Measurements from ENCODE around the gene LEP.
"Not testable (repeated sequence)": the region's sequence is repeated elsewhere in the genome, so short reads cannot be mapped to it uniquely, and the experiment has no call there.

LEP gene

DNA sequence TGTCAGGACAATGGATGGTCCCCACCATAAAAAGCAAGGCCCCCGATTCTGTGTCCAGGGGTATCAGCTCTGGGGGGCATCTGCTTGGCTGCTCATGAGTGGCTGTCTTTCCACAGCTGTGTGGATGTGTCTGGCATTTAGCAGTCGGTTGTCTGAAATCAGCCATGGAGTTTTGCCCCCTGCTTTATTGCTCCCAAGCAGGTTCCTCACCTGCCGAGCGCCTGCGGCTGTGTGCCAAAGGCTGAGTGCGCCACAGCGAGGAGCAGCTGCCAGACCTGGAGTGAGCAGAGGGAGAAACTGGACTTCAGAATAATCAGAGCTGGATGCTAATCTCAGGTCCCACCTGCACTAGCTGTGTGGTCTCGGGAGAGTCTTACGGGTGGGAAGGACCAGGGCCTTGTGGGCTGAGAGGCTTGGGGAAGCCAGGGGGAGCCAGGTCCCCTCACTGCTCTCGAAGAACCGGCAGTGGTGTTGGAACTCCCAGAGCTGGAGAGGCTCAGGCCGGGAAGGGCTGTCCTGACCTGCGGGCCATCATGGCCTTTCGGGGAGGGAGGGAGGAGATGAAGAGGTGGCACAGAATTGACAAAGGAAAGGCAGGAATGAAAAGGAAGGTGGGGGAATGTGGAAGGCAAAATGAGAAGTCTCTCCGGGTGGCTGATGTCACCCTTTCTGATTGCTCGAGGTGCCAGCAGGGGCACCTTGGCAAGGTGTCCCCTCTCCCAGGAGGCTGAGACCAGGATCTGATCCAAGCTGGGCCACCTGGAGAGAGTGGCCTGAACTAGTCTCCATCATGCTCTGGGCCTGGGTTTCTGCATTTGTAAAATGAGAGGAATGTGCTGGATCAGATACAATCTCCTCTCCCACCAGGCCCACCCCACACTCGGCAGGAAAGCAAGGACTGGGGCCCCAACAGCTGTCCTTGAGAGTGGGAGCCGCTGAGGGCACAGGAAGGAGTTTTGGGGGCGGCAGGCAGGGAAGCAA, 30.2 kb upstream of the LEP start:
- no peak for DNase-seq (ENCODE audit: low read depth in 2 of 2)

GRCh38 chr7:128211626-128212025, 29.5 kb upstream of the LEP start:
- no peak for DNase-seq (ENCODE audit: low read depth in 2 of 2)

DNA sequence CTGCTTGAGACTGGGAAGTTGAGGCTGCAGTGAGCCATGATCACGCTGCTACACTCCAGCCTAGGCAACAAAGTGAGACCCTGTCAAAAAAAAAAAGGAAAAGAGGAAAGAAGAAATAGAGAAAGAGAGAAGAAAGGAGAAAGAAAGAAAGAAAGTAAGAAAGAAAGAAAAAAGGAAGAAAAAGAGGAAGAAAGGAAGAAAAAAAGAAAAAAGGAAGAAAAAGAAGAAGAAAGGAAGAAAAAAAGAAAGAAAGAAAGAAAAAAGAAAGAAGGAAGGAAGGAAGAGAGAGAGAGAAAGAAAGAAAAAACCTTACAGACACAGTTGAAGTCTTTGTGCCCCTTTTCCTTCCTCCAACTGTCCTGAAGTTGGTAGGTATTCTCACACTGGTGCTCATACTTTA, 26.6 kb upstream of the LEP start:
- DNase-seq (ENCODE audit: low read depth in 2 of 2), result no peak

DNA sequence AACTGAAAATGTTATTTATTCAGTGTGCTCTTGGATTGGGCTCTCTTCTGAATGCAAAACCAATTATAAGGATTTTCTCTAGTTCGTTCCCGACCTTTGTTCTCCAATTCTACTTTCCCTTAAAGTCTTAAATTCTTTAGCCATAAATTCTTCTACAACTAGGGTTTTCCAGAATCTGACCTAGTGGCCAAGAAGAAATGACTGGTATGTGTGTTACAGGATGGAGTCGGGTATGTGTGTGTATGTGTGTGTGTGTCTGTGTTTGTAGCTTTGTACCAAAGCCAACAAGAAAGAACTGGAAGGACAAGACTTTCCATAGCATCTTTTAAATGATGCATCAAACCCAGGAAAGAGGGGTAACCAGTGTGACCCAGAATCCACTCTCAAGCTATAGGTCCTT, 25.8 kb upstream of the LEP start:
- no peak for DNase-seq (ENCODE audit: low read depth in 2 of 2)

- DNase-seq (ENCODE audit: low read depth in 2 of 2), result no peak
Measured at GRCh38 chr7:128215739-128216138, 25.3 kb upstream of the LEP start.

DNA sequence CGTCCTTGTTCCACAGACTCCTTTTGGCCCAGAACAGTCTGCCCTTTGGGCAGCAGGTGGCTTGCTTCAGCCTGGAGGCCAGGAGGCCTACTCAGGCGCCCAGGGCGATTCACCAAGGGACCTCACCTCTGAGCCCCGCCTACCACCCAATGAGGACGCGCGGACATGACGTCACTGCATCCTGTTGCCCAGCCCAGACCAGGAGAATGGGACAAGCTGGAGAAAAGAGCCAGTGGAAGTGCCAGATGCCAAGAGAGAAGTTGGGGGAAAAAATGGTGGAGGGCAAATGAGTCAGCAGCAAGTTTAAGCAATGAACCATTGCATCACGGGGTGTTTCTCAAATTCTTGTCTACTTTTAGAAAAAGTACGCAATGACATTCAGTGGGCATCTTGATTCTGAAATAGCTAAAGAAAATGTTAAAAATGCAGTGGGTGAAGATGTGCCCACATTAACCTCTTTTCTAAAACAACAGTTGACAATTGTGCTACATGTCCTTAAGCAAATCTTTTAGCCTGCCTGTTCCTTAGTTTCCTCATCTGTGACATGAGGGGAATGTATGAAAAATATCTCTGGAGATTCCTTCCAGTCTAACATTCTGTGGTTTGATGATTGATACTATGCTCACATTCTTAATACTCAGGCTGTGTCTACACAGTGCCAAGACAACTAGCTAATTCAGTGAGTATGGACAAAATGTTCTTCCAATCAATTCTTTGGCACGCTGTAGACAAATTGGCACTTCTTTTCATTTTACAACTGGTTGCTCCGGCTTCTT, 23.9 kb upstream of the LEP start:
- DNase-seq (ENCODE audit: low read depth in 2 of 2), result no peak

DNA sequence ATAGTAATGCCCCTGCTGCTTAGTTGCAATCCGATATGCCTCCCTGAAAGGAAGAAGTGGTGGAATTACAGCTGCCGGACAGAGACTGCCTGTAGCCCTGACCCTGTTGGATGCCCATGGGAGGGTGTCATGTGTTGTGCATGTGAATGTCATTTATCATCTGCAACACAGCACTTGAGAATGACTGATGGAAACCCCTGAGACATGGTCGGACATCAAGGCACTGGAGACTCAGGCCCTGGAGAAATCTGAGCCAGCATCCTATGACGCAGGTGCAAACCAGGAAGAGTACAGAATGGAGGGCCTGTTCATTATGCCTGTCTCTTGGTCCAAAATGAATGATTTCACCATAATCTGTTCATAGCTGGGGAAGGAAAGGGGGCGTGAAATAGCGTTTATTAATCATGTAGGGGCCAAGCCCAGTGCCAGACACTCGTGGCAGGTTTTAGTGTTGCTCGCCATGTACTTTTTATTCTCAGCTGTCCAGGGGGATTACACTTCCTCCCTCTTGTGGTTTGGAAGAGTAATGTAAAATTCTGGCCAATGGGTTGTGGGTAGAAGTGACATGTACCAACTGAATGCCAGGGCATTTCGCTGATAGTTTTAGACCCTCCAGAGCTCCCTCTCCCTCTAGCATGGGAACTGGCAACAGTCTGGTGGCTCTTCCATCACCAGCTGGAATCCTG, 23.0 kb upstream of the LEP start:
- DNase-seq (ENCODE audit: low read depth in 2 of 2), result no peak

GRCh38 chr7:128219636-128220035, 21.4 kb upstream of the LEP start:
- DNase-seq (ENCODE audit: low read depth in 2 of 2), result no peak

DNA sequence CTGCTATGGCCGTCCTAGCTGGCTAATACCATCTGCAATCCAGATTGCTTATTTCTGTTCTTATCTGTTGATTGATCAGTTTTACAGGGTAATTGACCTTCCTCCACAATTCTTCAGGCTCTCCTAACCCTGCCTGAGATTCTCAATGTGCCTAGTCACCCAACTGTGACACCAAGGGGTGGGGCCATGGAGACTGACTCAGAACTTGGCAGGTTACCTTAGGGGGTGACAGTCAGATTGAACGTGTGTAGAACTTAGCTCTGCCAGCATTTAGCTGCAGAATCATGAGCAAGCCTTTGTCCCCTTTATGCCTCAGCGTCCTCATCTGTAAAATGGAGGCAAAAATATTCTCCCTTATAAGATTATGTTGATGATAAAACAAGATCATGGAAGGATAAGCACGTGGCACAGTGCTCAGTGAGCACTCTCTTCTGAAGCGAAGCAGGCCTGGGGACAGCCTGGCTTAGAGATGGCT, 19.1 kb upstream of the LEP start:
- DNase-seq (ENCODE audit: low read depth in 2 of 2), result no peak

GRCh38 chr7:128226132-128226980, 14.7 kb upstream of the LEP start:
- no peak for DNase-seq (ENCODE audit: low read depth in 2 of 2)

GRCh38 chr7:128227271-128227670, 13.8 kb upstream of the LEP start:
- DNase-seq (ENCODE audit: low read depth in 2 of 2), result no peak

DNA sequence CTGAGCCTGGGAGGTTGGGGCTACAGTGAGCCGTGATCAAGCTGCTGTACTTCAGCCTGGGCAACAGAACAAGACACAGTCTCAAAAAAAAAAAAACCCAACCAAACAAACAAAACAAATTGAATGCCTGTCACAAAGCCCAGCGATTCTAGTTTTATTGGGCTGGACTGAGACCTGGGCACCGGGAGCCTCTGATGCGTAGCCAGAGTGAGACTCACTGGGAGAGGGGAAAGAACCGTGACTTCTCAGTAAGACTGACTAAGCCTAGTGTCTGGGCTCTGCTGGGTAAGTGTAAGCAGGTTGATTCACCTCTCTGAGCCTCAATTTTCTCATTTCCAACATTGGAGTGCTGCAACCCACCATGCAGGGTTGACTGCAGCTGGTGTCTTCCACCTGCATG, 10.1 kb upstream of the LEP start:
- no peak for DNase-seq (ENCODE audit: low read depth in 2 of 2)

GRCh38 chr7:128231677-128232076, 9.4 kb upstream of the LEP start:
- DNase-seq (ENCODE audit: low read depth in 2 of 2), result no peak

DNA sequence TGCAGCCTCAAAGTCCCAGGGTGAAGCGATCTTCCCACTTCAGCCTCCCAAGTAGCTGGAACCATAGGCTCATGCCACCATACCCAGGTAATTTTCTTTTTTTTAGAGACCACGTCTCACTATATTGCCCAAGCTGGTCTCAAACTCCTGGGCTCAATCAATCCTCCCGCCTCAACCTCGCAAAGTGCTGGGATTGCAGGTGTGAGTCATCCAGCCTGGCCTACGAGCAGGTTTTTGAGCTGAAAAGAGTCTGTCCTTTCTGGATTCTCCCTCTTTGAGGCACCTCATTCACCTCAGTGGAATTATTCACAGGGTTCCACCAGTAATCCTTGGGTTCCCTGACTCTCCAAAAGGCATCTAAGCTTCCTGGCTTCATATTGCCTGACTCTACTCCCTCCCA, 7.6 kb upstream of the LEP start:
- DNase-seq (ENCODE audit: low read depth in 2 of 2), result no peak

DNA sequence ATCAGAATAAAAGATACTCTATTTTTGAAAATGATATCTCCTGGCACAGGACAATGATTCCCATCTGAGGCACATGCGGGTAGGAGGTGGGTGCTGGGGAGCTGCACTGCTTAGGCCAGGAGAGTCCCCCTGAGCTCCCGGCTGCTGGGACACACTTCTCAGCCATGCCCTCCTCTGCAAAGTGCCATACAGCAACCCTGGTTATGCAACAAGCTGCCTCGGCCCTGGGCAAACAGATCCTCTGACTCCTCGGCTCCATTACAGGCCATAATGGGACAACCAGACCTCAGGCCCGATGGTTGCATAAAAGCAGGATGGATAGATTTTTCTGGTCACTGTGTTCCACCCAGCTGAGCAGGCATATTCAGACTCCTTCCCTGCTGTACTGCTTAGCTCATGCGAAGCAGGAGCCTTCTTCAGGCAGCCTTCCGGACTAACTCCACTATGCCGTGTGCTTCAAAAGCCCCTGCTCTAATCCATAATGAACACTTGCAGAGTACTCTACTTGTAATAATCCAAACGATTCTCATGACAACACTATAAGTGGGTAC, 6.5 kb upstream of the LEP start:
- DNase-seq (ENCODE audit: low read depth in 2 of 2), result no peak

DNA sequence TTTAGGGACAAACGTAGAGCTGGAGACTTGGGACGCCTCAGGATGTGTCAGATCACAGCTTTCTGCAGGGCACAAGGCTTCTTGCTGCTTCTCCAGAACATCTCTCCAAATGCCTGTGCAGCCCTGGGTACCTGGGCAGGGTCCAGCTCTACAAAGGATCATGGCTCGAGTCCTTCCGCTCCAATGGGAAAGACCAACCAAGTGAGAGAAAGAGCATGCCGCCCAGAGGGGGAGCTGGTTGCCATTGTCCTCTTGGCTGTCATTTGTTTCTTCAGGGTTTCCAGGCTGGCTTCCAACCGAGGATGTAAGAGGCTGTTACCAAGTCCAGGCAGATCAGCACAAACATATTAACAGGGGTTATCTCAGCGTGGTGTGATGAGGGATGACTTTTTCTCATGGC, 5.6 kb upstream of the LEP start:
- no peak for DNase-seq (ENCODE audit: low read depth in 2 of 2)

DNA sequence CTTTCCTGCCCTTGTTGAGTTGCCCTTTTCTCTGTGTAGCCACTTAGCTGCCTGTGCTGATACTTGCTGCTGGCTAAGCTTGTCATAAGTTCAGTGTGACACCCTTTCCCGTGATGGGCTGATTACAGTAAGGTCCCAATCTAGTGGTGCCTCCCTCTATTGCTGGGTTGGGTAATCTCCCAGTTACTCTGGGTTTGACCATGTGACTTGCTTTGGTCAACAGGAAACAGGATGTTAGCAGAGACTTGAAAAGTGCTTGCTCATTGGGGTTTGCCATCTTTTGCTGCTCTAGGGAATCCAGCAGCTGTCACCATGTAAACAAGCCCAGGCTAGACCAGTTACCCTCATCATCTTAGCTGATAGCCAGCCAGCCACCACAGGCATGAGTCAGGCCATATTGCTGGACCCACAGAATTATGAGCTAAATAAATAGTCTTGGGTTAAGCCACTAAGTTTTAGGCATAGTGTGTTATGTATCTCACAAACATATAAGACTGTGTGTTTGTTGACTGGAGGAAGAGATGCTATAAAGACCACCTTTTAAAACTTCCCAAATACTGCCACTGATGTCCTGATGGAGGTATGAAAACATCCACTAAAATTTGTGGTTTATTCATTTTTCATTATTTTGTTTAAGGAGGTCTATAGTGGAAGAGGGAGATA, 4.0 kb upstream of the LEP start:
- no peak for DNase-seq (ENCODE audit: low read depth in 2 of 2)

DNA sequence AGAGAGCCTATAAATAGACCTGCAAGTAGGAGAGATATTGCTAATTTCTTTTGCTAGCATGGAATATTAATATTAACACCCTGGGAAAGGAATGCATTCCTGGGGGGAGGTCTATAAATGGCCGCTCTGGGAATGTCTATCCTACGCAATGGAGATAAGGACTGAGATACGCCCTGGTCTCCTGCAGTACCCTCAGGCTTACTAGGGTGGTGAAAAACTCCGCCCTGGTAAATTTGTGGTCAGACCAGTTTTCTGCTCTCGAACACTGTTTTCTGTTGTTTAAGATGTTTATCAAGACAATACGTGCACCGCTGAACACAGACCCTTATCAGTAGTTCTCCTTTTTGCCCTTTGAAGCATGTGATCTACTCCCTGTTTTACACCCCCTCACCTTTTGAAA, 1.9 kb upstream of the LEP start:
- not testable (repeated sequence) for DNase-seq (ENCODE audit: low read depth in 2 of 2)

- DNase-seq (ENCODE audit: low read depth in 2 of 2), result no peak
Measured at GRCh38 chr7:128242661-128243060, 1.6 kb downstream of the LEP start.

GRCh38 chr7:128243273-128243672, 2.2 kb downstream of the LEP start:
- DNase-seq (ENCODE audit: low read depth in 2 of 2), result no peak

Measured in stimulated activated CD4-positive, alpha-beta T cell treated with anti-CD3 and anti-CD28 coated beads, Interleukin-4, amount 100 ng/mL, for 48 hours (primary cell).